ENCODE measurements around the gene OR5AC2.

OR5AC2 gene

DNA sequence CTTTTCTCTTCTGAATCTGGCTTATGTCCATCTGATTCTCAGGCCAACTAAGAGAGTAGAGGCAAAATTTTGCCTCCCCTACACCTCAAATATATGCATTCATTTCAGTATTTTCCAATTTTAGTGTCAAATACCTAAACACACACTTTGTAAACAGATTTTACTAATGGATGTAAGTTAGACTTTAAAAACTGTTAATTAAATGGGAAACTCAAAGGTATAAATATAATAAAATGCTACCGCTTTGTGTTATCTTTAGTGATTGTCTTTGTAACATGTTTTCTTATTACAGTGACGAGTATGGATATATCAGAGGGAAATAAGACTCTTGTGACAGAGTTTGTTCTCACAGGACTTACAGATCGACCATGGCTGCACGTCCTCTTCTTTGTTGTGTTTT, at the start of gene OR5AC2:
TSS of gene OR5AC2 (plus strand) at position 301 of the 400 bp plus-strand sequence. CDS start at position 301, 0 bp downstream.
- no peak for DNase-seq (ENCODE audit: low read depth)

DNA sequence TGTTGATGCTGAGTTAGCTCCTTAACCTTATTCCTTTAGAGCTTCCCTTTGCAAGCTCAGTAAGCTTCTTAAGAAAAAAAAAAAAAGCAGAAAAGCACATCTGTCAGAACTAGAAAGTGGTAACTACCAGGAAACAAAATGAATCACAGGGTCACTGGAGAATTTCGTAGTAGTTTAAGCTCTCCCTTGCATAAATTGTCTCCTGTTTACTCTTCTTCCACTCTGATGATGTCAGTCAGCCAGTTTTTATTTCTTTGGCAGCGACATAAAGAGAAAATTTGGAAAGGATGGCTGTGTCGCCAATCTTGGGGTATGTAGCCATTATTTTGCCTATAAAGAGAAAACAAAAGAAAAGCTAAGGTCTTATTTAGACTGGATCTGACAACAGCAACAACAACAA, 48.7 kb upstream of the OR5AC2 start:
- no peak for DNase-seq (ENCODE audit: low read depth)

GRCh38 chr3:98038876-98039275, 48.1 kb upstream of the OR5AC2 start:
- DNase-seq (ENCODE audit: low read depth), result no peak

DNA sequence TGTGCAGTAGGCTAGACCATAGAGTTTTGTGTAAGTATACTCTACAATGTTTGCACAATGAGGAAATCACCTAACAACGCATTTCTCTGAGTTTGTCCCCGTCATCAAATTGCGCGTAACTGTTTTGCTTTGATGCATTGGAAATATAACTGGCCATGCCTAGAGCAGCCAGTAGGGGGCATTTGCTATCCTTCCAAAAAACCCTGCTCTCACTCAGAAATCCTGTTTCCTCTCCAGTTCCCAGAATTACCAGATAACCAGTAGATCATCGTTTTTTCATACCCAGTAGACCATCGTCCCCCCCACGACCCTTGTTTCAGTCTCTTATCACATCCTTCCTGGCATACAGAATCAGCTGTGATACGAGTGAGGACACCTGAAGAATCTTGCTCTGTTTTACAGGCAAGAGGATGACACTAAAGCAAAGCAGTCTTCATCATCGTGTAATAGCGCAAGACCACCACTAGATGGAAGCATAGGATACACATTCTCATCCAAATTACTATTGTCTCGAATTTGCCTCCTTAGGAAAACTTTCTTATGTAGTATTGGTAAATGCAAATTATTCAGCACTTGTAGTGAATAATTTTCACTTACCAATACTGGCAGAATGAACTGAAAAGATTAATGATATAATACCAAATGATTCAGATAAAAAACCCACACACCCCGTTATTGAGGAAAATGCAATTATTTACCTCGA, 47.5 kb upstream of the OR5AC2 start:
- DNase-seq (ENCODE audit: low read depth), result peak; percentile 85

- DNase-seq (ENCODE audit: low read depth), result no peak
Observed at GRCh38 chr3:98041350-98041749, 45.6 kb upstream of the OR5AC2 start.

DNA sequence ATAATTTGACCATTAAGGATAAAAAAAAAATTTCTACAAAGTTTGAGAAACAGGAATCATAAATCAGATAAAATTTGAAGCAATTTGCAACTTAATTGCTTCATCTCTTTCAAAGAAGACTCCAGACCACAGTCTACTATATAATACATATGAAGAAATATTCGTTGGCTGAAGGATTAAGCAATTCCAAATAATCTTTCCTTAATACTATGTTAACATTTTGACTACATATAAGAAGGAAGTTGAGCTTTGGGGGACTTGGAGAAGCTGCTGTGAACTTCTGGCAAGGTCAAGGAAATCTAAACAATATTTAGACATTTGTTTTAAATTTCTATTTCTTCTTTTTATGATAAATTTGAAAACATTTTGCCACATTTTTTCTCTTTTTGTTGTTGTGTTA, 38.4 kb upstream of the OR5AC2 start:
- no peak for DNase-seq (ENCODE audit: low read depth)

- no peak for DNase-seq (ENCODE audit: low read depth)
Observed at GRCh38 chr3:98049271-98049670, 37.7 kb upstream of the OR5AC2 start.

- DNase-seq (ENCODE audit: low read depth), result no peak
Observed at GRCh38 chr3:98056035-98056434, 30.9 kb upstream of the OR5AC2 start.

- no peak for DNase-seq (ENCODE audit: low read depth)
Observed at GRCh38 chr3:98057631-98058030, 29.3 kb upstream of the OR5AC2 start.

DNA sequence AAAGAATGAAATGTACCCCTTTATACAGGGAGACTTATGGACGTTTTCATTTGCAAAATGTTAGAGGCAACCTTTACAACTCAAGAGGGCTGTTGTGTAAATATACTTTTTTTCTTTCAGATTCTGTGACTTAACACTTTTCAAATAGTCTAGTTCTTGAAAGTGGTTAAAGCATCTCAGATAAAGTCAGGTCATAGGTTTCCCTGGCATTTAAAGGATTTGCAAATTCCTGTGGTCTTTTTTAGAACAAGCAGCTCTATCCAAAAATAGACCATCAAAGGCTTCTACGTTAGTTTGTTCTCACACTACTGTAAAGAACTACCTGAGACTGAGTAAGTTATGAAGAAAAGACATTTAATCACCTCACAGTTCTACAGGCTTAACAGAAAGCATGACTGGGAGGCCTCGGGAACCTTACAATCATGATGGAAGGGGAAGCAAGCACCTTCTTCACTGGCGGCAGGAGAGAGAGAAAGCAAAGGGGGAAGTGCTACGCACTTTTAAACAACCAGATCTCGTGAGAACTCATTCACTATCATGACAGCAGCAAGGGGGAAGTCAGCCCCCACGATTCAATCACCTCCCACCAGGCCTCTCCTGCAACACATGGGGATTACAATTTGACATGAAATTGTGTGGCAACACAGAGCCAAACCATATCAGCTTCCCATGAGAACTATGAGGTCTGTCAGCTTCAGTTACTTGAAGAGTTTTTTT, 28.6 kb upstream of the OR5AC2 start:
- no peak for DNase-seq (ENCODE audit: low read depth)

- DNase-seq (ENCODE audit: low read depth), result no peak
Observed at GRCh38 chr3:98068824-98069223, 18.1 kb upstream of the OR5AC2 start.

DNA sequence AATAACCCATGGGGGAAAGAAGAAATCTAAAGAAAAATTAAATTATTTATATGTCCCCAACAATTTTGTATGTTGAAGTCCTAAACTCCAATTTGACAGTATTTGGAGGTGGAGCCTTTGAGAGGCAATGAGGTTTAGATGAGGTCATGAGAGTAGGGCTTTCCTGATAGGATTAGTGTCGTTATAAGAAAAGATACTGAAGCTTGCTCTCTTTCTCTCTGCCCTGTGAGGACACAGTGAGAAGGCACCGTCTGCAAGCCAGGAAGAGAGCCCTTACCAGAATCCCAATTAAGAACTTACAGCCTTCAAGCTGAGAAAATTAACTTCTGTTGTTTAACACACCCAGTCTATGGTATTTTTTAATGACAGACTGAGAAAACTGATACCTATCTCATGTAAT, 16.1 kb upstream of the OR5AC2 start:
- DNase-seq (ENCODE audit: low read depth), result no peak

GRCh38 chr3:98073486-98073885, 13.5 kb upstream of the OR5AC2 start:
- DNase-seq (ENCODE audit: low read depth), result no peak

DNA sequence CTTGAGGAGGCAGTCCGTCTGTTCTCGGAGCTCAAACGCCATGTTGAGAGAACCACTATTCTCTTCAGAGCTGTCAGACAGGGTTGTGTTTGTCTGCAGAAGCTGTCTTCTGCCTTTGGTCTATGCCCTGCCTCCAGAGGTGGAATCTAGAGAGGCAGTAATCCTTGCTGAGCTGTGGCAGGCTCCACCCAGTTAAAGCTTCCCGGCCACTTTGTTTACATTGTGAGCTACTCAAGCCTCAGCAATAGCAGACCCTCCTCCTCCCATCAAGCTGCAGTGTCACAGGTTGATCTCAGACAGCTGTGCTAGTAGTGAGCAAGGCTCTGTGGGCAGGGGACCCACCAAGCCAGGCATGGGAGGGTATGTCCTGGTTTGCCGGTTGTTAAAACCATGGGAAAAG, 8.9 kb downstream of the OR5AC2 start:
- DNase-seq (ENCODE audit: low read depth), result no peak

DNA sequence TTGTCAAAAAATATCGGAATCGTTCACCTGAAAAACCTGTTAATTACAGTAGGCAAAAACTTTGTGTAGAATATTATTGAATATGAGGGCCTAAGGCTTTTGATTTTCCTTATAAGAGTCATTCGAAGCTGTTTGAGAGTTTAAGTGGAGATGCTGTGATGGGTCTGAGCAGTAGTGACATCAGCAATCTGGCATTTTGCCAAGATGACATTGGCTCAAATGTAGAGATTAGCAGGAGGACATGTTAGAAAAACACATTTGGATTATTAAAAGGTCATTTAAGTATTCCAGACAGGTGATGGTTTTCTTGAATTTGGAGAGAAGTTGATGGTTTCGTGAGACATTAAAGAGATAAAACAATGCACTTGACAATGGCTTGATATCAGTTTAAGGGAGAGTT, 12.9 kb downstream of the OR5AC2 start:
- DNase-seq (ENCODE audit: low read depth), result no peak

- DNase-seq (ENCODE audit: low read depth), result no peak
Observed at GRCh38 chr3:98108162-98108561, 21.2 kb downstream of the OR5AC2 start.

DNA sequence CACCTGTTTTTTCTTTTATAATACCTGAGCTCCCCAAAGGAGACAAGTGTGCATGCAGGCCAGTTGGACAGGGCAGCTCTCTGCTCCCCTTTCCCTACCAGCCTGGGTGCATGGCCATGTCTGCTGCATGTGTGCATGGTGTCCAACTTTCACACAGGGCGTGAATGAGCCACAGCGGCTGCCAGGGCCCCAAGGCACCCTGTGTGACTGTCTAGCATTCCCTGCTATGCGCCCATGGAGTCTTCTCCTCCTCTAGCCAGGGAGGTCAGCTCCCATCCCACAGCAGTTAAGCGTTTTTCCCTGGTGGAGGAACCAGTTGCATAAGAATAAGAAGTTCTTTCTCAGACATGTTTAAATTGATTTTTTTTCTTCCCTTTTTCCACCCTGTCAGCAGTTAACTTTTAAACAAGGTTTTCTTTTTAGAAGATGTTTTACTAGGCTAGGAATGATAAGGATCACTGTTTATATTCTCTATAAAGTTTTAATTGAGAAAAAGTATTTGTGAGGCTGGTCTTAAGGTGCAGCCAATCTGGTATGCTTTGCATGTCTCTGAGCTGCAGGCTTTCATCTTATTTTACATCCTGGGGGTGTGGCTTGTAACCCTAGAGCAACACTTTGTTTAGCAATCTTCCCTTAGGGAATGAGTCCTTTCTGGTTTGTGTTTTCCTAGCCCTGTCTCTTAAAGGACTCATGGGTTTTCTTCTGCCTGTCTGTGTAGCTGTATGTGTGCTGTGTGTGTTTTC, 23.0 kb downstream of the OR5AC2 start:
- no peak for DNase-seq (ENCODE audit: low read depth)

GRCh38 chr3:98110550-98110908, 23.6 kb downstream of the OR5AC2 start:
- no peak for DNase-seq (ENCODE audit: low read depth)

DNA sequence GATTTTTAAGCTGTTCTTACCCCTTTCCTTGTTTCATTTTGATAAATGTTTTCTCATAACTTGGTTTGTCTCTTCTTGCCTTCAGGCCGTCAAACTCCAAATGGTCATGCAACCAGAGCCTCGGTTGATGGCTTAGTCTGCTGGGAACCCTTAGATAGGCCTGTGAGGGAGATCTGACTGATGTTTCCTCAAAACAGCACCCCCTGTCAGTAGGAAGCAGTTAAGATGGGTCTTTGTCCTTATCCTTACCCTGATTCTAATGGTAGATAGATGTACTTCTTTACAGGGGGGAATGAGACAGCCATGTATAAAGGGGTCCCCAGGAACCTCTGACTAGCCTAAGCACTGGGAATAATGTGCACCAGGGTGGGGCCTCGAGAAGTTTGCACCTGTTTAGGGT, 27.3 kb downstream of the OR5AC2 start:
- DNase-seq (ENCODE audit: low read depth), result no peak

- no peak for DNase-seq (ENCODE audit: low read depth)
Observed at GRCh38 chr3:98115717-98116116, 28.7 kb downstream of the OR5AC2 start.

DNA sequence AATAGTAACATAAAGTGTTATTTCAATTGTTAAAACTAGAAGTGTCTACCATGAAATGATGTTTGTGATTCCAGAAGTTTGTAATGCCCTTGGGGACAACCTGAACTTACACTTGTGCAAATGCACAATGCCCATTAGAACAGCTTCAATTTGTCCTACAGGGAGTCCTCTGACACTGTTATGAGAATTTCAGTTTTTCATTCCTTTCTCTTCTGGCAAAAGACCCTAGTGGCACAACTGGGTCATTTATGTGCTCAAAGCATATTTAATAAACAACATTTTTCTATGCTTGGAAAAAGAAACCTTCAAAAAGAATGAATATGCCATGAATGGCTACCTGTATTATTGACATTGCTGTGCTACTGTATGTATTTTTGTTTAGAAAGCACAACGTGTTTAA, 43.4 kb downstream of the OR5AC2 start, which contains the start of gene OR5H1:
TSS of gene OR5H1 (plus strand) at position 301 of the 400 bp plus-strand sequence. CDS start 1,977 bp downstream, outside the sequence.
- DNase-seq (ENCODE audit: low read depth), result no peak

- no peak for DNase-seq (ENCODE audit: low read depth)
Observed at GRCh38 chr3:98136631-98137030, 49.7 kb downstream of the OR5AC2 start.

Data from HS-5 (cell line).